ENCODE measurements around the gene SCIN.
"Not testable (repeated sequence)": the region's sequence is repeated elsewhere in the genome, so short reads cannot be mapped to it uniquely, and the experiment has no call there.

The SCIN gene

GRCh38 chr7:12642508-12642907, 72.0 kb downstream of the SCIN start:
- Histone ChIP-seq H3K27me3 (ENCODE audit: control insufficient read depth, insufficient read depth, low read length) (no peaks in the 10 kb centered on the region), H3K36me3 (ENCODE audit: control insufficient read depth, insufficient read depth, low read length) (no peaks in the 10 kb centered on the region), H3K9ac (ENCODE audit: low read depth, low read length) (no peak overlapping the region)

DNA sequence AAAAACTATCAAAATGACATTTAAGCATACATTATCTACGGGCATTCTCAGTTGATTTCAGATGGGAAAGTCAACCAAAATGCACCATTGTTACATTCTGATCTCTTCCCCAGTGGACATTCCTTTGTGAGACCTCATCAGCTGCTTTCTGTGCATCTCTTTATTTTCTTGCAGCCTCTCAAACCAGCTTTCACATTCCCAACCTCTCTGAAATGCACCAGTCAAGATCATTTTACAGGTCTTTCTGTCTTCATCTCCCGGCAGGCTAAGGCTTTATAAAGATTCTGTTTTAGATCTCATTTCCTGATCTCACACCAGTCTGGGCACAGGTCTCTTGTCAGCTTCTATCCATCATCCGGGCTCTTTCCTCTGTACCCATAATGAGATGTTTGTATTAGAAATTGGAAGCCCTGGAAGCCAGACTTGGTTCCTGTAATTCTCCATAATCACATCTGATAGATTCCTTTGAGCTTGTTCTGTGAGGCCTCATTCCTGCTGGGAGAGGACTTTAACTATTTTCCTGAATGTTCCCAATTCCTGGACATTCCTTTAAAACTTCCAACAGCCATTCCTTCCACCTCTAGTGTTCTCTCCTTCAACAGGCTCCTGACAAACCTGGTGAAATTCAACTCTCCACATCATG, 72.6 kb downstream of the SCIN start:
- H3K36me3 ChIP-seq (ENCODE audit: control insufficient read depth, insufficient read depth, low read length): no peaks in the 10 kb centered on the region
- H3K4me3 ChIP-seq (ENCODE audit: low read depth, low read length): no peak overlapping the region
- no peaks in the 10 kb centered on the region for H3K9me3 ChIP-seq (ENCODE audit: control insufficient read depth, insufficient read depth, low read length)
- H3K4me1 ChIP-seq (ENCODE audit: control insufficient read depth, insufficient read depth, low read length): peaks cover 5% of the 10 kb centered on the region
- no peak overlapping the region for H3K9ac ChIP-seq (ENCODE audit: low read depth, low read length)
- H3K27me3 ChIP-seq (ENCODE audit: control insufficient read depth, insufficient read depth, low read length): no peaks in the 10 kb centered on the region

More at GRCh38 chr7:12642508-12642907, 72.0 kb downstream of the SCIN start:
- Histone ChIP-seq H3K4me3 (ENCODE audit: low read depth, low read length) (no peak overlapping the region), H3K9me3 (ENCODE audit: control insufficient read depth, insufficient read depth, low read length) (no peaks in the 10 kb centered on the region), H3K4me1 (ENCODE audit: control insufficient read depth, insufficient read depth, low read length) (peaks cover 5% of the 10 kb centered on the region)

DNA sequence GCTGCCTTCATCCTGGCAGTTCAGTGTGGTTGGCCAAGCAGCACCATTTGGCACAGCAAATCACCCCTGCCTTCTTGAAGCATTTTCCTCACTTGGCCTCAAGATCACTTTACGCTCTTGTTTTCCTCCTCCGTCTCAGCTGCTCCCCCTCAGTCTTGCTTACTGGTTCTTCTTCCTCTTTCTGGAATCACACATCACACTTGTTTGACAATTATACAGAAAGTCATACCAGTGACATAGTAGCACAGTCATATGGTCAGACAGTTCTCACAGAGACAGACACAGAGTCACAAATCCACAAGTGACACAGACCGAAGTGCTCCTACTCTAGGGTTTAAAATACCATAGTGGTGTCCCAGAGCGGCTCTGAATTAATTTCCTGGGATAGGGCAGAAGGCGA, 73.1 kb downstream of the SCIN start:
- Histone ChIP-seq H3K9me3 (ENCODE audit: control insufficient read depth, insufficient read depth, low read length) (no peaks in the 10 kb centered on the region), H3K4me3 (ENCODE audit: low read depth, low read length) (no peak overlapping the region), H3K36me3 (ENCODE audit: control insufficient read depth, insufficient read depth, low read length) (no peaks in the 10 kb centered on the region), H3K4me1 (ENCODE audit: control insufficient read depth, insufficient read depth, low read length) (peaks cover 7% of the 10 kb centered on the region), H3K27me3 (ENCODE audit: control insufficient read depth, insufficient read depth, low read length) (no peaks in the 10 kb centered on the region), H3K9ac (ENCODE audit: low read depth, low read length) (no peak overlapping the region)

- H3K9ac ChIP-seq (ENCODE audit: low read depth, low read length); H3K4me3 ChIP-seq (ENCODE audit: low read depth, low read length); H3K4me1 ChIP-seq (ENCODE audit: control insufficient read depth, insufficient read depth, low read length); H3K36me3 ChIP-seq (ENCODE audit: control insufficient read depth, insufficient read depth, low read length); H3K9me3 ChIP-seq (ENCODE audit: control insufficient read depth, insufficient read depth, low read length); H3K27me3 ChIP-seq (ENCODE audit: control insufficient read depth, insufficient read depth, low read length): not testable (repeated sequence)
These were observed 74.7 kb downstream of the SCIN start for GRCh38 chr7:12645212-12645611.

GRCh38 chr7:12646139-12646538, 75.6 kb downstream of the SCIN start:
- H3K9me3 ChIP-seq (ENCODE audit: control insufficient read depth, insufficient read depth, low read length): no peaks in the 10 kb centered on the region
- H3K27me3 ChIP-seq (ENCODE audit: control insufficient read depth, insufficient read depth, low read length): no peaks in the 10 kb centered on the region
- no peaks in the 10 kb centered on the region for H3K36me3 ChIP-seq (ENCODE audit: control insufficient read depth, insufficient read depth, low read length)
- H3K9ac ChIP-seq (ENCODE audit: low read depth, low read length): no peak overlapping the region
- H3K4me3 ChIP-seq (ENCODE audit: low read depth, low read length): no peak overlapping the region
- peaks cover 10% of the 10 kb centered on the region for H3K4me1 ChIP-seq (ENCODE audit: control insufficient read depth, insufficient read depth, low read length)

- peaks cover 10% of the 10 kb centered on the region for H3K4me1 ChIP-seq (ENCODE audit: control insufficient read depth, insufficient read depth, low read length)
- H3K9me3 ChIP-seq (ENCODE audit: control insufficient read depth, insufficient read depth, low read length): no peaks in the 10 kb centered on the region
- no peak overlapping the region for H3K4me3 ChIP-seq (ENCODE audit: low read depth, low read length)
These were observed 77.1 kb downstream of the SCIN start for GRCh38 chr7:12647364-12648219.

GRCh38 chr7:12648704-12649261, 78.3 kb downstream of the SCIN start:
- H3K4me3 ChIP-seq (ENCODE audit: low read depth, low read length): no peak overlapping the region
- no peaks in the 10 kb centered on the region for H3K36me3 ChIP-seq (ENCODE audit: control insufficient read depth, insufficient read depth, low read length)
- no peak overlapping the region for H3K9ac ChIP-seq (ENCODE audit: low read depth, low read length)
- H3K4me1 ChIP-seq (ENCODE audit: control insufficient read depth, insufficient read depth, low read length): peaks cover 10% of the 10 kb centered on the region
- H3K27me3 ChIP-seq (ENCODE audit: control insufficient read depth, insufficient read depth, low read length): no peaks in the 10 kb centered on the region
- H3K9me3 ChIP-seq (ENCODE audit: control insufficient read depth, insufficient read depth, low read length): no peaks in the 10 kb centered on the region

More at GRCh38 chr7:12647364-12648219, 77.1 kb downstream of the SCIN start:
- H3K27me3 ChIP-seq (ENCODE audit: control insufficient read depth, insufficient read depth, low read length): no peaks in the 10 kb centered on the region
- no peak overlapping the region for H3K9ac ChIP-seq (ENCODE audit: low read depth, low read length)
- H3K36me3 ChIP-seq (ENCODE audit: control insufficient read depth, insufficient read depth, low read length): no peaks in the 10 kb centered on the region

GRCh38 chr7:12649348-12649747, 78.8 kb downstream of the SCIN start:
- Histone ChIP-seq H3K4me1 (ENCODE audit: control insufficient read depth, insufficient read depth, low read length) (peaks cover 10% of the 10 kb centered on the region), H3K36me3 (ENCODE audit: control insufficient read depth, insufficient read depth, low read length) (no peaks in the 10 kb centered on the region), H3K9ac (ENCODE audit: low read depth, low read length) (no peak overlapping the region), H3K9me3 (ENCODE audit: control insufficient read depth, insufficient read depth, low read length) (no peaks in the 10 kb centered on the region), H3K4me3 (ENCODE audit: low read depth, low read length) (no peak overlapping the region), H3K27me3 (ENCODE audit: control insufficient read depth, insufficient read depth, low read length) (no peaks in the 10 kb centered on the region)

- H3K9me3 ChIP-seq (ENCODE audit: control insufficient read depth, insufficient read depth, low read length): no peaks in the 10 kb centered on the region
These were observed 79.6 kb downstream of the SCIN start for GRCh38 chr7:12650080-12650479.

GRCh38 chr7:12653110-12653509, 82.6 kb downstream of the SCIN start:
- Histone ChIP-seq H3K4me1 (ENCODE audit: control insufficient read depth, insufficient read depth, low read length) (peaks cover 5% of the 10 kb centered on the region), H3K9me3 (ENCODE audit: control insufficient read depth, insufficient read depth, low read length) (no peaks in the 10 kb centered on the region), H3K36me3 (ENCODE audit: control insufficient read depth, insufficient read depth, low read length) (no peaks in the 10 kb centered on the region), H3K9ac (ENCODE audit: low read depth, low read length) (no peak overlapping the region), H3K4me3 (ENCODE audit: low read depth, low read length) (no peak overlapping the region), H3K27me3 (ENCODE audit: control insufficient read depth, insufficient read depth, low read length) (no peaks in the 10 kb centered on the region)

More at GRCh38 chr7:12650080-12650479, 79.6 kb downstream of the SCIN start:
- no peak overlapping the region for H3K4me3 ChIP-seq (ENCODE audit: low read depth, low read length)
- peaks cover 10% of the 10 kb centered on the region for H3K4me1 ChIP-seq (ENCODE audit: control insufficient read depth, insufficient read depth, low read length)
- no peaks in the 10 kb centered on the region for H3K36me3 ChIP-seq (ENCODE audit: control insufficient read depth, insufficient read depth, low read length)
- H3K9ac ChIP-seq (ENCODE audit: low read depth, low read length): no peak overlapping the region
- H3K27me3 ChIP-seq (ENCODE audit: control insufficient read depth, insufficient read depth, low read length): no peaks in the 10 kb centered on the region

- Histone ChIP-seq H3K9me3 (ENCODE audit: control insufficient read depth, insufficient read depth, low read length) (no peaks in the 10 kb centered on the region), H3K36me3 (ENCODE audit: control insufficient read depth, insufficient read depth, low read length) (no peaks in the 10 kb centered on the region), H3K4me3 (ENCODE audit: low read depth, low read length) (no peak overlapping the region), H3K4me1 (ENCODE audit: control insufficient read depth, insufficient read depth, low read length) (peaks cover 4% of the 10 kb centered on the region), H3K9ac (ENCODE audit: low read depth, low read length) (no peak overlapping the region), H3K27me3 (ENCODE audit: control insufficient read depth, insufficient read depth, low read length) (no peaks in the 10 kb centered on the region)
These were observed 83.0 kb downstream of the SCIN start for GRCh38 chr7:12653518-12653917.

DNA sequence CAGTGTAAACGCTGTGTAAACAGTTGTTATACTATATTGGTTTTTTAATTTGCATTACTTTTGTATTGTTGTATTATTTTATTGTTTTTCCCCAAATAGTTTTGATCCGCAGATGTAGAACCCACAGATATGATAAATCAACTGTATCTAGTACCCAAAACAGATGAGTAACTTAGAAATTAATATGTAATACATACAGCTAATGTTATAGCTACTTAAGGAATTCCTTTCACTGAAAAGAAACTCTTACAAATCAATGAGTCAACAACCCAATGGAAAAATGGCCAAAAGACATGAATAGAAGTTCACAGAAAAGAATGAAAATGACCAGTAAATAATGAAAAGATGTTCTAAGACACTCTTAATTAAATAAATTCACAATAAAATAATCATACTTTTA, 84.6 kb downstream of the SCIN start:
- H3K4me3 ChIP-seq (ENCODE audit: low read depth, low read length): no peak overlapping the region
- no peaks in the 10 kb centered on the region for H3K9me3 ChIP-seq (ENCODE audit: control insufficient read depth, insufficient read depth, low read length)
- H3K36me3 ChIP-seq (ENCODE audit: control insufficient read depth, insufficient read depth, low read length): no peaks in the 10 kb centered on the region
- H3K9ac ChIP-seq (ENCODE audit: low read depth, low read length): no peak overlapping the region
- H3K27me3 ChIP-seq (ENCODE audit: control insufficient read depth, insufficient read depth, low read length): no peaks in the 10 kb centered on the region
- H3K4me1 ChIP-seq (ENCODE audit: control insufficient read depth, insufficient read depth, low read length): no peaks in the 10 kb centered on the region

Data from iPS-15b (cell line).